GM12878 (cell line): ENCODE measurements around the gene SNX10. TPM values are rescaled to one million over a fixed set of nuclear protein-coding genes. Genes with fewer than 3 reads are reported as not detected.

Source experiments
- ATAC-seq: fragments of 200-7000 bp; cut with Tn5 transposase; 3 replicates; pipeline ENCODE4 v1.9.1; 2020; ENCODE audit warnings: mild to moderate bottlenecking, moderate library complexity
- BruUV-seq: library from RNA; stranded (reverse); fragments of 400-500 nt; replicated peaks from 2 replicates; lab custom pipeline; 2021; lab: Mats Ljungman, UMichigan
- CTCF ChIA-PET: fragments of 300-600 bp; sonication (Branson Sonifier 250); formaldehyde crosslinking; extraction: SDS; loops from one replicate; lab custom pipeline; 2021; ENCODE audit warnings: inconsistent platforms; lab: Yijun Ruan, JAX
- POLR2A ChIA-PET: fragments of 350-600 bp; formaldehyde crosslinking; extraction: SDS; loops from one replicate; lab custom pipeline; 2021; ENCODE audit warnings: inconsistent platforms; lab: Charles Lee
- RAD21 ChIA-PET: fragments of 300-600 bp; sonication (Branson Sonifier 250); formaldehyde crosslinking; loops from one replicate; lab custom pipeline; 2023; ENCODE audit warnings: antibody characterized with exemption; ENCODE audit not compliant: unreplicated experiment; lab: Charles Lee
- SMC1A ChIA-PET: fragments of 300-600 bp; sonication (Branson Sonifier 250); formaldehyde crosslinking; loops from one replicate; lab custom pipeline; 2023; ENCODE audit not compliant: unreplicated experiment, uncharacterized antibody; lab: Charles Lee
- DNase-seq: peaks from one replicate; pipeline ENCODE4 v3.0.0-alpha.2; 2011; ENCODE audit warnings: low read depth, low spot score
- FAIRE-seq: peaks from 3 replicates; lab custom pipeline; 2011; peaks lifted over from hg19 to GRCh38; lab: Jason Lieb, UNC
- H2AFZ ChIP-seq: 2 replicates; pipeline ENCODE4 v1.6.0; 2011; ENCODE audit warnings: low read depth, low read length, control low read depth; ENCODE audit not compliant: control insufficient read depth
- H3K27ac ChIP-seq: 2 replicates; pipeline ENCODE4 v1.5.1; 2011; ENCODE audit warnings: control low read depth; ENCODE audit not compliant: control insufficient read depth, insufficient read depth
- H3K27me3 ChIP-seq, 2 experiments: replicated peaks in 1 of 2; 2 replicates each; pipeline versions ENCODE4 v1.6.0 to v1.6.1; 2011; ENCODE audit warnings: low read length in 1 of 2; ENCODE audit not compliant: control insufficient read depth in 2 of 2, insufficient read depth in 2 of 2
- H3K36me3 ChIP-seq, 2 experiments: 2 replicates each; pipeline ENCODE4 v1.5.1; 2011; ENCODE audit warnings: low read length in 1 of 2; ENCODE audit not compliant: control insufficient read depth in 2 of 2, insufficient read depth in 2 of 2
- H3K4me1 ChIP-seq: 2 replicates; pipeline ENCODE4 v1.6.1; 2011; ENCODE audit warnings: mild to moderate bottlenecking, low read length, moderate library complexity, mixed read lengths; ENCODE audit not compliant: control insufficient read depth, insufficient read depth
- H3K4me2 ChIP-seq: 2 replicates; pipeline ENCODE4 v1.6.0; 2011; ENCODE audit warnings: control low read depth; ENCODE audit not compliant: control insufficient read depth, insufficient read depth
- H3K4me3 ChIP-seq: fragments of 200-600 bp; sonication (generic); 2 replicates; pipeline ENCODE4 v1.5.1; 2016
- H3K79me2 ChIP-seq: 2 replicates; pipeline ENCODE4 v1.6.0; 2011; ENCODE audit warnings: low read length; ENCODE audit not compliant: control insufficient read depth, insufficient read depth
- H3K9ac ChIP-seq: 2 replicates; pipeline ENCODE4 v1.8.0; 2011; ENCODE audit warnings: low read length, control low read depth, mixed read lengths; ENCODE audit not compliant: control insufficient read depth, insufficient read depth
- H3K9me3 ChIP-seq: replicated peaks from 3 replicates; pipeline ENCODE4 v1.5.1; 2011; ENCODE audit warnings: mild to moderate bottlenecking, low read length; ENCODE audit not compliant: control insufficient read depth, insufficient read depth
- H4K20me1 ChIP-seq: 2 replicates; pipeline ENCODE4 v1.6.0; 2011; ENCODE audit not compliant: control insufficient read depth, insufficient read depth
- BHLHE40 ChIP-seq, 2 experiments: fragments of 450-650 bp in 1 of 2; IDR thresholded peaks; 2 replicates each; pipeline ENCODE4 v1.6.1; 2011 to 2017; ENCODE audit warnings: low read depth in 2 of 2, borderline replicate concordance in 1 of 2, improper control_type of control experiment in 1 of 2, low read length in 1 of 2, mild to moderate bottlenecking in 1 of 2
- CREB1 ChIP-seq: IDR thresholded peaks from 2 replicates; pipeline ENCODE4 v1.6.1; 2012; ENCODE audit warnings: low read depth, mild to moderate bottlenecking, inconsistent platforms
- KAT2A ChIP-seq: conservative IDR thresholded peaks from 2 replicates; pipeline ENCODE4 v1.6.1; 2011; ENCODE audit warnings: low read depth, low read length; ENCODE audit not compliant: control insufficient read depth
- NFXL1 ChIP-seq: fragments of 450-650 bp; IDR thresholded peaks from 2 replicates; pipeline ENCODE4 v1.6.1; 2017; ENCODE audit warnings: antibody characterized with exemption, mild to moderate bottlenecking, borderline replicate concordance
- NR2F1 ChIP-seq: fragments of 450-650 bp; conservative IDR thresholded peaks from 2 replicates; pipeline ENCODE4 v1.6.1; 2017; ENCODE audit warnings: mild to moderate bottlenecking
- PML ChIP-seq: IDR thresholded peaks from 2 replicates; pipeline ENCODE4 v1.6.1; 2012; ENCODE audit warnings: low read length, inconsistent platforms
- SREBF1 ChIP-seq: IDR thresholded peaks from 2 replicates; pipeline ENCODE4 v1.6.1; 2012; ENCODE audit warnings: mild to moderate bottlenecking, low read length
- STAT1 ChIP-seq: fragments of 450-650 bp; conservative IDR thresholded peaks from 2 replicates; pipeline ENCODE4 v1.6.1; 2014; ENCODE audit warnings: antibody characterized with exemption, mild to moderate bottlenecking
- WGBS: methylation state at CpG from one replicate; pipeline ENCODE4 v1.1.6; 2016; ENCODE audit warnings: low lambda C conversion rate; ENCODE audit not compliant: insufficient replicate concordance, insufficient coverage; ENCODE audit errors: missing lambda C conversion rate; 5-methylcytosine and 5-hydroxymethylcytosine counted together
- in situ Hi-C: fragments of 300-500 bp; cut with MboI; formaldehyde crosslinking; loops from 9 replicates; pipeline ENCODE4 v1.14.3; 2018; ENCODE audit warnings: mixed read lengths
- intact Hi-C: fragments of 100-400 bp; cut with micrococcal nuclease; formaldehyde crosslinking; loops from one replicate; pipeline ENCODE4 v1.14.2; 2022; ENCODE audit not compliant: unreplicated experiment
- polyA plus RNA-seq, 11 experiments: library from polyadenylated mRNA; depleted of rRNA in 4 of 11; unstranded in 6 of 11; stranded (reverse) in 5 of 11; fragments of >200 nt; fragmentation: Nextera tagmentation in 4 of 11; fragmentation: Illumina TruSeq in 1 of 11; extraction: Ambion mirVana in 4 of 11; extraction: Trizol in 1 of 11; gene quantifications; 1 replicate in 1 of 11; 2 replicates in 10 of 11; pipeline versions ENCODE4 v1.2.1 to v1.2.3, GENCODE V29; 2011 to 2016; ENCODE audit warnings: inconsistent platforms in 2 of 11, missing spikeins in 2 of 11, low read depth in 1 of 11
- total RNA-seq, 4 experiments: library from RNA; depleted of rRNA in 3 of 4; stranded (reverse); fragments of >200 nt in 3 of 4; fragmentation: Illumina TruSeq in 1 of 4; extraction: Trizol in 1 of 4; gene quantifications; 2 replicates each; pipeline versions ENCODE4 v1.2.1 to v1.2.3, GENCODE V29; 2013 to 2021
- TF ChIP-seq, protein P1 (sequence below): fragments of 450-650 bp; formaldehyde crosslinking; IDR thresholded peaks from 2 replicates; pipeline ENCODE4 v1.4.0; 2020; ENCODE audit warnings: mild to moderate bottlenecking, moderate library complexity
- TF ChIP-seq, protein P2 (sequence below): fragments of 450-650 bp; formaldehyde crosslinking; IDR thresholded peaks from 2 replicates; pipeline ENCODE4 v1.4.0; 2022; ENCODE audit warnings: mild to moderate bottlenecking, moderate library complexity

SNX10 gene
- total and polyA plus RNA-seq, 10 of the 15 experiments (the other 5 are each of a cell fraction or from before 2014, with no cell fraction given): 22.0 to 56.2 (median 30.1) TPM

DNA sequence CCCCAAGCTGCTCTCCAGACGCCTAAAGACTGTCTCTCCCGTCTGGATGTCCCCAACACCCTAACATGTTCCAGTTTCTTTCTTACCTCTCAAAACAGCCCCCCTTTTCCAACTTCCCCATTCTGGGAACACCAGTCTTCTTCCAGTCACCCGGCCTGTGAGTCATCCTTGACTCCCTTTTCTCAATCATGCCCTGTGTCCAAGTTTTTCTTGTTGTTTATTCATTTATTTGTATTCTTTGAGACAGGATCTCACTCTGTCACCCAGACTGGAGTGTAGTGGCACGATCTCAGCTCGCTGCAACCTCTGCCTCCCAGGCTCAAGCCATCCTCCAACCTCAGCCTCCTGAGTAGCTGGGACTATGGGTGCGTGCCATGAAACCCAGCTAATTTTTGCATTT lies 15.6 kb downstream of the SNX10 start:
- H3K79me2 ChIP-seq: no peaks in the 10 kb centered on the region
- WGBS: 69% methylated on average over 5 of the region's 6 CpGs

More for the DNA sequence above, 15.6 kb downstream of the SNX10 start:
- H3K4me3 ChIP-seq: no peak overlapping the region
- intact Hi-C loops (no loop called here), in situ Hi-C loops (no loop called here)
- no peak for DNase-seq
- FAIRE-seq: no peak
- peaks cover 0 to 9% of the 10 kb centered on the region in 2 experiments; a peak in 1 of 4 replicates for H3K36me3 ChIP-seq
- no peaks in the 10 kb centered on the region for H4K20me1 ChIP-seq
- H3K9ac ChIP-seq: no peak overlapping the region
- no TSS peak for BruUV-seq
- ChIA-PET RAD21 (no interaction called here), SMC1A (interaction anchor here (0.7 to 1.0 kb wide), 3 partner anchors 13 to 410 kb away, joined by 3 to 4 read pairs (median 4); no protein-coding TSS in a partner anchor), POLR2A (interaction anchor here (1.1 kb wide), 1 partner anchor 13 kb away, joined by 4 read pairs; no protein-coding TSS in a partner anchor), CTCF (interaction anchor here (1.3 kb wide), 1 partner anchor 41 kb away, joined by 3 read pairs; no protein-coding TSS in a partner anchor)
- no peaks in the 10 kb centered on the region for H3K4me1 ChIP-seq
- H3K27ac ChIP-seq: no peak overlapping the region
- no peaks in the 10 kb centered on the region for H3K9me3 ChIP-seq
- H2AFZ ChIP-seq: no peak overlapping the region
- TF ChIP-seq STAT1: no peak
- TF ChIP-seq NR2F1: no peak
- TF ChIP-seq, protein P1, sequence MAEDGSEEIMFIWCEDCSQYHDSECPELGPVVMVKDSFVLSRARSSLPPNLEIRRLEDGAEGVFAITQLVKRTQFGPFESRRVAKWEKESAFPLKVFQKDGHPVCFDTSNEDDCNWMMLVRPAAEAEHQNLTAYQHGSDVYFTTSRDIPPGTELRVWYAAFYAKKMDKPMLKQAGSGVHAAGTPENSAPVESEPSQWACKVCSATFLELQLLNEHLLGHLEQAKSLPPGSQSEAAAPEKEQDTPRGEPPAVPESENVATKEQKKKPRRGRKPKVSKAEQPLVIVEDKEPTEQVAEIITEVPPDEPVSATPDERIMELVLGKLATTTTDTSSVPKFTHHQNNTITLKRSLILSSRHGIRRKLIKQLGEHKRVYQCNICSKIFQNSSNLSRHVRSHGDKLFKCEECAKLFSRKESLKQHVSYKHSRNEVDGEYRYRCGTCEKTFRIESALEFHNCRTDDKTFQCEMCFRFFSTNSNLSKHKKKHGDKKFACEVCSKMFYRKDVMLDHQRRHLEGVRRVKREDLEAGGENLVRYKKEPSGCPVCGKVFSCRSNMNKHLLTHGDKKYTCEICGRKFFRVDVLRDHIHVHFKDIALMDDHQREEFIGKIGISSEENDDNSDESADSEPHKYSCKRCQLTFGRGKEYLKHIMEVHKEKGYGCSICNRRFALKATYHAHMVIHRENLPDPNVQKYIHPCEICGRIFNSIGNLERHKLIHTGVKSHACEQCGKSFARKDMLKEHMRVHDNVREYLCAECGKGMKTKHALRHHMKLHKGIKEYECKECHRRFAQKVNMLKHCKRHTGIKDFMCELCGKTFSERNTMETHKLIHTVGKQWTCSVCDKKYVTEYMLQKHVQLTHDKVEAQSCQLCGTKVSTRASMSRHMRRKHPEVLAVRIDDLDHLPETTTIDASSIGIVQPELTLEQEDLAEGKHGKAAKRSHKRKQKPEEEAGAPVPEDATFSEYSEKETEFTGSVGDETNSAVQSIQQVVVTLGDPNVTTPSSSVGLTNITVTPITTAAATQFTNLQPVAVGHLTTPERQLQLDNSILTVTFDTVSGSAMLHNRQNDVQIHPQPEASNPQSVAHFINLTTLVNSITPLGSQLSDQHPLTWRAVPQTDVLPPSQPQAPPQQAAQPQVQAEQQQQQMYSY (CRISPR knock-in tag): no peak
- no peak for TF ChIP-seq NFXL1
- TF ChIP-seq, protein P2, sequence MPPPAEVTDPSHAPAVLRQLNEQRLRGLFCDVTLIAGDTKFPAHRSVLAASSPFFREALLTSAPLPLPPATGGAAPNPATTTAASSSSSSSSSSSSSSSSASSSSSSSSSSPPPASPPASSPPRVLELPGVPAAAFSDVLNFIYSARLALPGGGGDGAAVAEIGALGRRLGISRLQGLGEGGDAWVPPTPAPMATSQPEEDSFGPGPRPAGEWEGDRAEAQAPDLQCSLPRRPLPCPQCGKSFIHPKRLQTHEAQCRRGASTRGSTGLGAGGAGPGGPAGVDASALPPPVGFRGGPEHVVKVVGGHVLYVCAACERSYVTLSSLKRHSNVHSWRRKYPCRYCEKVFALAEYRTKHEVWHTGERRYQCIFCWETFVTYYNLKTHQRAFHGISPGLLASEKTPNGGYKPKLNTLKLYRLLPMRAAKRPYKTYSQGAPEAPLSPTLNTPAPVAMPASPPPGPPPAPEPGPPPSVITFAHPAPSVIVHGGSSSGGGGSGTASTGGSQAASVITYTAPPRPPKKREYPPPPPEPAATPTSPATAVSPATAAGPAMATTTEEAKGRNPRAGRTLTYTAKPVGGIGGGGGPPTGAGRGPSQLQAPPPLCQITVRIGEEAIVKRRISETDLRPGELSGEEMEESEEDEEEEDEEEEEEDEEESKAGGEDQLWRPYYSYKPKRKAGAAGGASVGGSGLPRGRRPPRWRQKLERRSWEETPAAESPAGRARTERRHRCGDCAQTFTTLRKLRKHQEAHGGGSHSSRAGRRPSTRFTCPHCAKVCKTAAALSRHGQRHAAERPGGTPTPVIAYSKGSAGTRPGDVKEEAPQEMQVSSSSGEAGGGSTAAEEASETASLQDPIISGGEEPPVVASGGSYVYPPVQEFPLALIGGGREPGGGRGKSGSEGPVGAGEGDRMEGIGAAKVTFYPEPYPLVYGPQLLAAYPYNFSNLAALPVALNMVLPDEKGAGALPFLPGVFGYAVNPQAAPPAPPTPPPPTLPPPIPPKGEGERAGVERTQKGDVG (CRISPR knock-in tag): no peak
- TF ChIP-seq SREBF1: no peak
- TF ChIP-seq CREB1: no peak
- TF ChIP-seq PML: no peak
- no peak for TF ChIP-seq BHLHE40 (IDR thresholded peaks at IDR 0.05; ENCODE audit: borderline replicate concordance in 1 of 2, low read depth in 2 of 2, low read length in 1 of 2)
- TF ChIP-seq KAT2A: no peak
- TF ChIP-seq, all 136 proteins: peak for 0
- no peaks in the 10 kb centered on the region for H3K27me3 ChIP-seq
- ATAC-seq: no peak
- no peak overlapping the region for H3K4me2 ChIP-seq
